Muscle layer of duodenum (tissue), 2 donors: ENCODE measurements around the gene MYO1D.

Experiments used
- H3K27ac ChIP-seq: one replicate; pipeline ENCODE4 v1.7.0; 2013; ENCODE audit warnings: mild to moderate bottlenecking, low read length
- H3K27me3 ChIP-seq: one replicate; pipeline ENCODE4 v1.7.0; 2013; ENCODE audit warnings: low read depth, mild to moderate bottlenecking, control low read depth, low read length
- H3K36me3 ChIP-seq, 2 donors: one replicate each; pipeline ENCODE4 v1.7.0; 2013; ENCODE audit warnings: low read length in 2 of 2, control low read depth in 1 of 2, mild to moderate bottlenecking in 1 of 2; ENCODE audit not compliant: insufficient read depth in 2 of 2, control insufficient read depth in 1 of 2
- H3K4me1 ChIP-seq, 2 donors: one replicate each; pipeline ENCODE4 v1.7.0; 2013; ENCODE audit warnings: low read length in 2 of 2, mild to moderate bottlenecking in 2 of 2, control low read depth in 1 of 2, moderate library complexity in 1 of 2; ENCODE audit not compliant: insufficient read depth in 2 of 2, control insufficient read depth in 1 of 2
- H3K4me3 ChIP-seq, 2 donors: one replicate each; pipeline ENCODE4 v1.7.0; 2013; ENCODE audit warnings: low read length in 2 of 2, low read depth in 1 of 2, mild to moderate bottlenecking in 1 of 2
- H3K9me3 ChIP-seq, 2 donors: one replicate each; pipeline ENCODE4 v1.7.0; 2013; ENCODE audit warnings: low read length in 2 of 2, control low read depth in 1 of 2, mild to moderate bottlenecking in 1 of 2; ENCODE audit not compliant: control insufficient read depth in 1 of 2
- donor health status: healthy.

The MYO1D gene

DNA sequence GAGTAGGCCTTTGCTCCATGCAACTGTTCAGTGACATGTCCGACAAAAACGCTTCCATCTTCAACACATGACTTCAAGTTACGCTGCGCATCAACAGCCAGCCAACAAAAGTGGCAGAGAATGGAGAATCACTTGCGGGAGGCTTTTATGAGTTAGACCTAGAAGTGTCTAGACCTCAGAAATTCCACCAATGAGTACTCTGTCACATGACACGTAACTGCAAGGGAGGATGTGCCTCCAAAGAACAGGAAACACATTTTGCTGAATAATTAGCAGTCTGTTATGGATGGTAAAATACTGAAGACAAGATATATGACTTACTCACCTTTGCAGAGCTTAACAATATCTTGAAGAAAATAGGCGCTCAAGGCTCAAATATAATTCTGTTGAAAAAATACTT is 62.1 kb downstream of the MYO1D start:
- Histone ChIP-seq H3K9me3 (no peaks in the 10 kb centered on the region), H3K27ac (no peak overlapping the region), H3K4me1 (peaks cover 0 to 3% of the 10 kb centered on the region in 2 donors), H3K4me3 (no peak overlapping the region), H3K27me3 (no peaks in the 10 kb centered on the region), H3K36me3 (no peaks in the 10 kb centered on the region)

DNA sequence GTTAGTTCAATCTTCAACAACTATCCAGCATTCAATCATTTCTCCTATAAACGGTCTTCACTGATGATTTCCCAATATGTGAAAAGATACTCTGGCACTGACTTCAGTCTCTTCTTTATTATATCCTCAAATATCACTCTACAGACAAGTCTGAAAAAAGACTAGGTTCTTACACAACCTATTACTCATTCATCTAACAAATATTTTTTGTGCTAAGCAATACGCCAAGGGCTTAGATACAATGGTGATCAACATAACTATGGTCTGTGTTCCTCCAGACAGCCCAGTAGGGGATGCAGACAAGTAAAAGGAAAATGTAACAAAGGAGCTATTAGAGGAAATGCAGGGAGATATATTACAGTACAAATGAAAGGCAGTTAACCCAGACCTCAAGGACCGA is 63.9 kb downstream of the MYO1D start:
- H3K27ac ChIP-seq = no peak overlapping the region
- H3K27me3 ChIP-seq = no peaks in the 10 kb centered on the region
- no peaks in the 10 kb centered on the region for H3K36me3 ChIP-seq
- H3K4me1 ChIP-seq = no peaks in the 10 kb centered on the region
- H3K9me3 ChIP-seq = no peaks in the 10 kb centered on the region
- no peak overlapping the region for H3K4me3 ChIP-seq

DNA sequence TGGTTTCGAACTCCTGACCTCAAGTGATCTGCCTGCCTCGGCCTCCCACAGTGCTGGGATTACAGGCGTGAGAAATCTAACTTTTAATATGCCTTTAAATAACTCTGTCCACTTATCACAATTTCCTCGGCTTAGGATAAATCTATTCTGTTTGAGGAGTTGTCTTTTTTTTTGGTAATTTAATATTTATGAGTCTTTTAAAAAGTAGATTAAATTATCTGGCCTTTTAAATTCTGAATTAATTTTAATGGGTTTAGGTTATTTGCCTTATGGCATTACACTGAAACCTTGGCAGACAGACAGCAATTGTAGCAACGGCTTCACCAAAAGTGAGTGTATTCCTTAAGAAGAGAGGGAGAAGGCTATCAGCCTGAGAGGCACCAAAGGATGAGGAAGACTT is 66.2 kb downstream of the MYO1D start:
- no peaks in the 10 kb centered on the region for H3K4me1 ChIP-seq
- no peaks in the 10 kb centered on the region for H3K36me3 ChIP-seq

DNA sequence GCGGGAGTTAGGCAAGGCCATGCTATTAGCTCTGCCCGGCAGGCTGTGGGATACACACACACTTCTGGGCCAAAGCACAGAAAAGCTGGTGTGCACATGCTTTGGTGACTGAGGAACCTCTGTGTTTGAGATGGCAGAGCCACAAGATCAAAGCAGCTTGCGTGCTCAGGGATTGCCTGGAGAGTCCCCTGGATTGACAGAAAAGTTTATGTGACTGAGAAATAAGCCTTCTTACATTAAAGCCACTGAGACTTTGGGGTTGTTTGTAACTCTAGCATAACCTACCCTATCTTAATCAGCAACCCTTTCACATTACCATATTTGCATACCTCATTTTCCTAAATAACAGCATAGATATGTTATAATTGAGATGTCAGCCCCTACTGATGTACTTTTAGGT is 69.3 kb downstream of the MYO1D start:
- H3K4me1 ChIP-seq = no peaks in the 10 kb centered on the region
- H3K9me3 ChIP-seq = no peaks in the 10 kb centered on the region
- H3K36me3 ChIP-seq = no peaks in the 10 kb centered on the region
- H3K4me3 ChIP-seq = no peak overlapping the region
- no peaks in the 10 kb centered on the region for H3K27me3 ChIP-seq
- H3K27ac ChIP-seq = no peak overlapping the region

More for the DNA sequence above, 66.2 kb downstream of the MYO1D start:
- Histone ChIP-seq H3K27ac (no peak overlapping the region), H3K4me3 (no peak overlapping the region), H3K9me3 (no peaks in the 10 kb centered on the region), H3K27me3 (no peaks in the 10 kb centered on the region)

DNA sequence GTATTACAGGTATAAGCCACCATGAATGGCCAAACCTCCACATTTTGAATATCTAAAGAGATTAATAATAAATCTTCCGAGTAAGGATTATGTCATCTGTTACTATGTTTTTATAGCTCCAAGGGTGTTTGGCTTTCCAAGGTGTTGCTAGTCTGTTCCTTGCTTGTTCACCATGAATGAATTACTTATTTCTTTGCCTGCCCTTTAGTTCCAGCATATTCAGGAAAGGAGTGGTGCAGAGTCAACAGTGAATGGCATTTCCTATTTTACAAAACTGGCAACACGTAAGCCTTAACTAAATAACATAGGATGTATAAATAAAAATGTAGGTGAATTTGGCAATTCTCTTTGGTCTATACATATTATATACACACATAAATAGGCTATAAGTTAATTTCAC is 70.3 kb downstream of the MYO1D start:
- H3K27me3 ChIP-seq = no peaks in the 10 kb centered on the region
- H3K36me3 ChIP-seq = no peaks in the 10 kb centered on the region
- peaks cover 0 to 5% of the 10 kb centered on the region in 2 donors for H3K4me1 ChIP-seq
- H3K27ac ChIP-seq = no peak overlapping the region
- H3K4me3 ChIP-seq = no peak overlapping the region
- no peaks in the 10 kb centered on the region for H3K9me3 ChIP-seq

DNA sequence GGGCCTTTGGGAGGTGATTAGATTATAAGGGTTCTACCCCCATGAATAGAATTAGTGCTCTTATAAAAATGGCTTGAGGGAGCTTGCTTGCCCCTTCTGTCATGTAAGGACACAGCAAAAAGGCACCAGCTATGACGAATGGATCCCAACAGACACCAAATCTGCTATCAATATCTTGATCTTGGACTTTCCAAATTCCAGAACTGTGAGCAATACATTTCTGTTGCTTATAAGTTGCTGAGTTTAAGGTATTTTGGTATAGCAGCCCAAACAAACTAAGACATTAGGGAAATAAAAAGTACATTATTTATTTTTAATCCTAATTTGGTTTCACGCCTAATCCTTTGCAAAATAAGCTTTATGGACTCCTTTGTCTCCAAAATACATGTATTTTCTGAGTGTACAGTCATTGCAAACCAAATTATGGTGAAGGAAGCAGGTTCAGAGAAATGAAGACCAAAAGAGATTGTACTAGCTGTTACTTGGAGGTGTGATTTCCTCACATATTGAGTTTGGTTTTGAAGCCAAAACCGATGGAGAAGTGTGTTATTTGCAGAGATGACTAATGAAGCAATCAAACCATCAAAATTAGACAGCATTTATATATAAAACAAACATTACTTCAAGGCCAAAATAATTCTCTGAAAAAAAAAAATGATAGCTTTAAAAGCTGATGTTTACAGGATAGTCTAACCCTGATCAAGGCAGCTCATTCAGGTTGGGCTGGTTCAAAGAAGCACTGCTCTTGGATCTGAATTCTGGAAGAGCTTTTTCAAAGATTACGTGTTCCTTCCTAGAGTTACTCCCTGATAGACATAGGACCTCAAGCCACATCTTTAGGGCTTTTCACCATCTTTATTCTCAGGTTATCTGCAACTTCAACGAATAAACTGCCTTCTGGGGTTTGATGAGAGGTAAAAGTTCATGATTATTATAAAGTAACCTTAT is 71.6 kb downstream of the MYO1D start:
- Histone ChIP-seq H3K4me1 (peaks cover 0 to 9% of the 10 kb centered on the region in 2 donors), H3K9me3 (no peaks in the 10 kb centered on the region), H3K36me3 (no peaks in the 10 kb centered on the region), H3K27ac (no peak overlapping the region), H3K4me3 (no peak overlapping the region), H3K27me3 (no peaks in the 10 kb centered on the region)

DNA sequence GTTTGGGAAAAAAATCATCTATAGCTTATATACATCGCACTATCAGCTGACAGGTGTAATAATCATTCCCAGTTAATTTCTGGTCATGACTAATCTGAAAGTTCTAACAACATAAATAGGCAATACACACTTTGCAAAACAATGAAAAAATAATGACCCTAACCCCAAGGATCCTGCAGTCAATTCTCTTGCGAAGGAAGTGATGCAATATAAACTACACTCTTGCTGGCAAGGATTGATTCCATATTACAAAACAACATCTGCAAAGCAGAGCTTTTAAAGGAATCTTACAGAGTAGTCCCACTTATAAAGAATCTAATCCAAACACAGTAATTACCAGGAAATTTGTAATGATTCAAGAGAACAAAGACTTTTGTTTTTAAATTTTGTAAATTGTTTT is 73.4 kb downstream of the MYO1D start:
- no peaks in the 10 kb centered on the region for H3K9me3 ChIP-seq
- no peak overlapping the region for H3K4me3 ChIP-seq
- H3K27me3 ChIP-seq = no peaks in the 10 kb centered on the region
- H3K36me3 ChIP-seq = no peaks in the 10 kb centered on the region
- H3K27ac ChIP-seq = no peak overlapping the region
- H3K4me1 ChIP-seq = peaks cover 0 to 9% of the 10 kb centered on the region in 2 donors

DNA sequence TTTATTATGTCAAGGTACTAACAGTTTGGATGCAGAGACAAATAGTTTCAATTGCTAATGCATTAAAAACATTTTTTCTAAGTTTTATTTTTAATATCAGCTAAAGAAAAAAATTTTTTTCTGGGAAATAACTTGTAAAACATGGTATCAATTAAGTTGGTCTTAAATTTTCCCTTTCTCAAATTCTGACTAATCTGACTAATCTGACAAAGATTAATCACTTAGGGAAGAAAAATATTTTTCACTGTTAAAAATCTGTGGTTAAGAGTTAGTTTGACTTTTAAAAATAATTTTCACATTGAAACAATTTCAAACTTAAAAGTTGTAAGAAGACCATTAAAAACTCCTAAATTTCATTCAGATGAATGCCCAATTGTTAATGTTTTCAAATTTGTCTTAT is 74.6 kb downstream of the MYO1D start:
- H3K27ac ChIP-seq = no peak overlapping the region
- H3K27me3 ChIP-seq = no peaks in the 10 kb centered on the region
- H3K4me3 ChIP-seq = no peak overlapping the region
- no peaks in the 10 kb centered on the region for H3K36me3 ChIP-seq
- H3K9me3 ChIP-seq = no peaks in the 10 kb centered on the region
- H3K4me1 ChIP-seq = peaks cover 0 to 9% of the 10 kb centered on the region in 2 donors

DNA sequence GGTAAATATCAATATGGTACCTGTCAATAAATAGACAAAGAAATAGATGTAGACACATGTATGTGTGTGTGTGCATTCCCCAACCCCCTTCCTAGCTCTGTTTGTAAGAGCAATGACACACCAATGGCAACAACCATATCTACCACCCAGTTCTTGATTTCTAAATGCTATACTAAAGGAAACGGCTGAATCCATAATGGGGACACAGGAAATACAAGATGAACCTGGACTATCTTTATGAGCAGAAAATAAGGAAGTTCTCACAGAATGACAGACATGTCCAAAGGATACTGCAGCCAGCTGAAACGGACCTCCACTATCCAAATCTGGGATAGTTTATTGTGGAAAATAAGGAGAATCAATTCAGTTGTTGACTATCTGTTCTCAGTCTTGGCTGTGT is 75.3 kb downstream of the MYO1D start:
- no peak overlapping the region for H3K27ac ChIP-seq
- no peak overlapping the region for H3K4me3 ChIP-seq
- peaks cover 0 to 9% of the 10 kb centered on the region in 2 donors for H3K4me1 ChIP-seq
- H3K27me3 ChIP-seq = no peaks in the 10 kb centered on the region
- no peaks in the 10 kb centered on the region for H3K36me3 ChIP-seq
- no peaks in the 10 kb centered on the region for H3K9me3 ChIP-seq

DNA sequence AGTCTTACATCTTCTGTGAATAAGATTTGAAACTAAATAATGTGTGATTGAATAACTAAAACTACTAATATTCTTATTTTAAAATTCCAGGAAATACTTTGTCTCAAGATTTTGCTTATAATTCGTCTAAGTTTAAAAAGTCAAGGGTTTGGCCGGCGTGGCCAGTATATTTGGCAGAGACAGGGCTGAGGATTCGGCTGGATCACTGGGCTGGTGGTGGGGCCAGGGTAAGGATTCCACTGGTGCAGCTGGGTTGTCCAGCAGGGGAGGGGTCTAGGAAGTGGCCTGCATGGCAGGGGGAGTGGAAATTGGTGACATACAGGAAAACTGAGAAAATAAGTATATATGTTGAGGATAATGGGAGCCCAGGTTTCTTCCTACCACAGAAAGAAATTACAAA is 75.7 kb downstream of the MYO1D start:
- H3K27me3 ChIP-seq = no peaks in the 10 kb centered on the region
- no peak overlapping the region for H3K4me3 ChIP-seq
- H3K36me3 ChIP-seq = no peaks in the 10 kb centered on the region
- no peak overlapping the region for H3K27ac ChIP-seq
- no peaks in the 10 kb centered on the region for H3K9me3 ChIP-seq
- H3K4me1 ChIP-seq = peaks cover 0 to 9% of the 10 kb centered on the region in 2 donors

DNA sequence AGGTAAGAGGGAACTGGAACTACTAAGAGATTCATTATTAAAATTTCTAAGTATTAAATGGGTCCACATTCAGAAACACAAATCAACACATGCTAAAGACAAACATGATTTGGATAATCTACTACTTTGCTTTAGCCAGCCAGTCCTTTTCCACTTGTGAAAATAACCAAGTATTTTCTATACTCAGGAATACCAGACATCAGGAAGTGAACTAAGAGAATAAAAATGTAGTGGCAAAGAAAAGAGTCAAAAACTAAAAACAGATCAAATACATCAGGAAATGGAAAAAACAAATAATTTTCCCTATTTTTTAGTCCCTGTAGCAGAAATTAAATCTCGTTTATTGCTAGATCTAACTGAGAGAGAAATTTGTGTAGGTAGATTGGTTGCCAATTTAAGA is 78.0 kb downstream of the MYO1D start:
- Histone ChIP-seq H3K36me3 (no peaks in the 10 kb centered on the region), H3K27ac (no peak overlapping the region), H3K9me3 (no peaks in the 10 kb centered on the region), H3K4me3 (no peak overlapping the region), H3K4me1 (peaks cover 0 to 9% of the 10 kb centered on the region in 2 donors), H3K27me3 (no peaks in the 10 kb centered on the region)
